Hindlimb muscle (tissue), 1 donor: ENCODE measurements around the gene DBT. TPM values are rescaled to one million over a fixed set of nuclear protein-coding genes. Genes with fewer than 3 reads are reported as not detected.
"Not testable (repeated sequence)": the region's sequence is repeated elsewhere in the genome, so short reads cannot be mapped to it uniquely, and the experiment has no call there.

Source experiments
- DNase-seq: peaks from one replicate; pipeline ENCODE4 v3.0.0-alpha.2; 2013
- polyA plus RNA-seq: library from polyadenylated mRNA; unstranded; fragments of 120-200 nt; gene quantifications from one replicate; pipeline ENCODE4 v1.2.1, GENCODE V29; 2013; ENCODE audit not compliant: insufficient read length

Gene DBT
- polyA plus RNA-seq, 1 donor, result 11.8 TPM

- DNase-seq, result no peak
Observed at GRCh38 chr1:100250264-100250663, 630 bp upstream of the DBT start.

GRCh38 chr1:100249155-100249536 is 488 bp downstream of the DBT start:
- DNase-seq, result no peak

GRCh38 chr1:100246738-100247137 is 2.9 kb downstream of the DBT start:
- no peak for DNase-seq

GRCh38 chr1:100240631-100241030 is 9.0 kb downstream of the DBT start:
- no peak for DNase-seq

GRCh38 chr1:100239961-100240360 is 9.7 kb downstream of the DBT start:
- DNase-seq, result no peak

- no peak for DNase-seq
Observed at GRCh38 chr1:100237091-100237490, 12.5 kb downstream of the DBT start.

GRCh38 chr1:100234432-100234831 is 15.2 kb downstream of the DBT start:
- no peak for DNase-seq

GRCh38 chr1:100233566-100233965 is 16.1 kb downstream of the DBT start:
- not testable (repeated sequence) for DNase-seq

GRCh38 chr1:100232156-100232555 is 17.5 kb downstream of the DBT start:
- DNase-seq, result no peak

GRCh38 chr1:100231721-100232120 is 17.9 kb downstream of the DBT start:
- no peak for DNase-seq

GRCh38 chr1:100230765-100231164 is 18.9 kb downstream of the DBT start:
- no peak for DNase-seq

GRCh38 chr1:100229681-100230443 is 19.8 kb downstream of the DBT start:
- DNase-seq, result no peak

GRCh38 chr1:100222428-100222827 is 27.2 kb downstream of the DBT start:
- no peak for DNase-seq

GRCh38 chr1:100219883-100220282 is 29.8 kb downstream of the DBT start:
- DNase-seq, result no peak

GRCh38 chr1:100219457-100219856 is 30.2 kb downstream of the DBT start:
- DNase-seq, result no peak

GRCh38 chr1:100217834-100218233 is 31.8 kb downstream of the DBT start:
- no peak for DNase-seq

GRCh38 chr1:100215101-100215500 is 34.5 kb downstream of the DBT start:
- no peak for DNase-seq

GRCh38 chr1:100213141-100213540 is 36.5 kb downstream of the DBT start:
- no peak for DNase-seq

- DNase-seq, result no peak
Observed at GRCh38 chr1:100206301-100206700, 43.3 kb downstream of the DBT start.

- DNase-seq, result not testable (repeated sequence)
Observed at GRCh38 chr1:100205593-100205992, 44.0 kb downstream of the DBT start.

GRCh38 chr1:100205103-100205502 is 44.5 kb downstream of the DBT start:
- not testable (repeated sequence) for DNase-seq

GRCh38 chr1:100202703-100203102 is 46.9 kb downstream of the DBT start:
- DNase-seq, result not testable (repeated sequence)

GRCh38 chr1:100200060-100200459 is 49.6 kb downstream of the DBT start:
- DNase-seq, result not testable (repeated sequence)

GRCh38 chr1:100198596-100198995 is 51.0 kb downstream of the DBT start:
- no peak for DNase-seq

GRCh38 chr1:100188617-100189016 is 61.0 kb downstream of the DBT start:
- peak; percentile 13 for DNase-seq
